Hematopoietic multipotent progenitor cell treated with erythropoietin and hydrocortisone succinate and interleukin-3 and kit ligand, for 15 days (in vitro differentiated cells): ENCODE measurements around the gene PAWR.
"Not testable (repeated sequence)": the region's sequence is repeated elsewhere in the genome, so short reads cannot be mapped to it uniquely, and the experiment has no call there.

Experiments
- DNase-seq: peaks from one replicate; pipeline ENCODE4 v3.0.0-alpha.2; 2015; ENCODE audit warnings: low spot score

Gene PAWR

DNA sequence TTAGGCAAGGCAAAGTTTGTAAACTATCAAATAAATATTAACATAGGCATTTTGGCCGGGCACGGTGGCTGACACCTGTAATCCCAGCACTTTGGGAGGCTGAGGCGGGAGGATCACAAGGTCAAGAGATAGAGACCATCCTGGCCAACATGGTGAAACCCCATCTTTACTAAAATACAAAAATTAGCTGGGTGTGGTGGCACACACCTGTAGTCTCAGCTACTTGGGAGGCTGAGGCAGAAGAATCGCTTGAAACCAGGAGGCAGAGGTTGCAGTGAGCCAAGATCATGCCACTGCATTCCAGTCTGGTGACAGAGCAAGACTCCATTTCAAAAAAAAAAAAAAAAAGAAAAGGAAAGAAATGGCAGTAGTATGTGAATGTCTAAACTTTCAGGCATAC lies 43.9 kb downstream of the PAWR start:
- not testable (repeated sequence) for DNase-seq

GRCh38 chr12:79645235-79645630 lies 45.5 kb downstream of the PAWR start:
- no peak for DNase-seq

- DNase-seq = no peak
Observed at GRCh38 chr12:79644274-79645234, 46.2 kb downstream of the PAWR start.

DNA sequence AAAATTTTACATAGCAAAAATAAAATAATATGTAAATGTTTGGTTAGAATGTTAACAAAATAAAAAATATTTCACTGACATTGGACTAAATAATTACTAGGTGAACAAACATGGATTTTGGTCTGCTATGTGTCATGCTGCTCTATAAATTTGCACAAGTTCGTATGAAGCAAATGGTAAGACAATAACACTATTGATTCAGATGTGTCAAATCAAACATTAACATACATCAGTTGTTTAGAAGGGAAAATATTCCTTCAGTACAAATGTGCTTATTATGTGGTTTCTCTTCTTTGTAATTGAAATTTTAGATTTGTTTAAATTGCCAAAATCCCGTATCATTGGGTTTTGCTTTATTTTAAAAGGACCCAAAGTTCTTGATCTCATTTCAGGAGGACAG lies 46.9 kb downstream of the PAWR start:
- no peak for DNase-seq

GRCh38 chr12:79638490-79638889 lies 52.3 kb downstream of the PAWR start:
- no peak for DNase-seq

GRCh38 chr12:79637093-79637492 lies 53.7 kb downstream of the PAWR start:
- no peak for DNase-seq

- DNase-seq = no peak
Observed at GRCh38 chr12:79635676-79636075, 55.1 kb downstream of the PAWR start.

- no peak for DNase-seq
Observed at GRCh38 chr12:79634957-79635471, 55.8 kb downstream of the PAWR start.

- no peak for DNase-seq
Observed at GRCh38 chr12:79629561-79629960, 61.2 kb downstream of the PAWR start.

- not testable (repeated sequence) for DNase-seq
Observed at GRCh38 chr12:79626735-79627134, 64.0 kb downstream of the PAWR start.

DNA sequence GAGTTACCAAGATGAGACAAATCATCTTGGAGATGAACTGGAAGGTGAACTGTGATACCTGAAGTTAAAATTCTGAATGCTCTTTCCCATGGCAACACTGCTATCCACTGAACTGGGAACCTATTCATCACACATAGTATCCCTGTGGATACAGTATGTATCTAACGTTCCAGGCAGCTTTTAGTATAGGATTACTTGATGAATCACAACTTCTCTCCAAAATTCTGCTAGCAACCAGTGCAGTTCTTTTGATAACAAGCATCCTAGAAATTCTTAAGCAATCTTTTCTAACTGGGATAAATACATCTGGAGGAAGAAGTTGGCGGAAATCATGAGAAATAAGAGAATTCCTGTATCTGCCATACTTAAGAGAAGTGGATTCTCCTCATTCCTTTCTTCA lies 66.4 kb downstream of the PAWR start:
- no peak for DNase-seq

DNA sequence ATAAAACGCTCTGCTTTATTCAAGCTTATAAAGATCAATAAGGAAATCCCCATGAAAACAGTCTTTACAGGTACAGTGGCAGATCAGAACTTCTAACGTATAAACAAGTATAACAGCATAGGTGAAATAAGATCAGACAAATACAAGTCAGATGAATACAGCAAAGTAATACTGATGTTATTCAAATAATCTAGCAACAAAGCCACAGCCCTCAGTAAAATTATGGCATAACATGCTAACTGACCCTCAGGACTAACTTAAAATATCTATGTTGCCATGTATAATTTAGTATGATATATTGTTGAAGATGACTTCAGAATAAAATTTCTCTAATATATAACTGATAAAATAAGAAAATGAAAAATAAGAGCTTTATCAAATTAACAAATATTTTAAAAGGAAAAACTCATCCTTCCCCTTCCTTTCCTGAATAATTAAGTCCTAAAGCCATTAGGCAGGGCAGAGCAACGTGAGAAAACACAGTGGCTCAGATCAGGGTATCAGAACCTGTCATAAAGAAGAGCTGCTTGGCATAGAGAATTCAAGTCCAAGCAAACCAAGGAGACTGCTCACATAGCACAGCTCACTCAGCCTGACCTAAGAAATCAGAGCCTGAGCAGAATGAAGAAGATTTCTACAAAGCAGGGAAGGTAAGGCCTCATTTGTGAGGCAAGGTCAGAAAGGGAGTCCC lies 70.7 kb downstream of the PAWR start:
- no peak for DNase-seq

GRCh38 chr12:79618848-79619404 lies 71.8 kb downstream of the PAWR start:
- no peak for DNase-seq

DNA sequence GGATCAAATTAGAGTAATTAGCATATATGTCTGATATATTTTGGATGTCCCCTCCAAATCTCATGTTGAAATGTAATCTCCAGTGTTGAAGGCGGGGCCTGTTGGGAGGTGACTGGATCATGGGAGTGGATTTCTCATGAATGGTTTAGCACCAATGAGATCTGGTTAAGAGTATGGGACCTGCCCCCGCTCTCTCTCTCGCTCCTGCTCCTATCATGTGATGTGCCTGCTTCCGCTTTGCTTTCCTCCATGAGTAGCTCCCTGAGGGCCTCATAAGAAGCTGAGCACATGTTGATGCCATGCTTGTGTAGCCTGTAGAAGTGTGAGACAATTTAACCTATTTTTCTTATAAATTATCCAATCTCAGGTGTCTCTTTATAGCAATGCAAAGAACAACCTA lies 73.1 kb downstream of the PAWR start:
- DNase-seq = no peak

- no peak for DNase-seq
Observed at GRCh38 chr12:79615596-79616560, 74.9 kb downstream of the PAWR start.

DNA sequence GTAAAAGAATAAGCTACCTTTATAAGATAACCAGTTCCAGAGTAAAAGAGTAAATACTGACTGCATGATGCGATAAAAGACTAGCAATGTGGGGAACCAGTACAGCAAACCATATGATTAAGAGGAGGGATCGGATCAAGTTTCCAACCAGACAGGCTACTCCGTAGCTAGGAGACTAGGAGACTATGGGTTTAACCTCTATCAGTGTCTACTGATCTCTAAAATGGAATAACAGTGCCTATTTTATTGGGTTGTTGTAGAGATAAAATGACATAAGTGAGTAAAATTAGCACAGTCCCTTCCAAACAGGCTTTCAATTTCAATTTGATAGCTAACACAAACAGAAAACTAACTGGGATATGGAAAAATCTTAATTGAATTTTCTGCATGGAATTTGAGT lies 76.0 kb downstream of the PAWR start:
- no peak for DNase-seq

- no peak for DNase-seq
Observed at GRCh38 chr12:79601908-79602307, 88.9 kb downstream of the PAWR start.

DNA sequence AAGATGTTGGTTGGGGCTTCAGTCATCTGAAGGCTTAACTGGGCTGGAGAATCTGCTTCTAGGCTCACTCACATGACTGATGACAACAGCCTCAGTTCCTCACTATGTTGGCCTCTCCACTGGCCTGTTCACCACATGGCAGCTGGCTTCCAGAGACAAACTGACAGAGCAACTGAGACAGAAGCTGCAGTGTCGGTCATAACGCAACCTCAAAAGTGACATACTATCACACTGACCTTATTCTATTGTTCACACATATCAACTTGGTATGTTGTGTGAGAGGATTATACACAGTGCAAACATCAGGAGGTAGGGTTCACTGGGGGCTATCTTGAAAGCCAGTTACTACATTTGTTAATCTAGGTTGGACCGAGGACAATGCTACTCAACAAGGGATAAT lies 92.9 kb downstream of the PAWR start:
- no peak for DNase-seq

DNA sequence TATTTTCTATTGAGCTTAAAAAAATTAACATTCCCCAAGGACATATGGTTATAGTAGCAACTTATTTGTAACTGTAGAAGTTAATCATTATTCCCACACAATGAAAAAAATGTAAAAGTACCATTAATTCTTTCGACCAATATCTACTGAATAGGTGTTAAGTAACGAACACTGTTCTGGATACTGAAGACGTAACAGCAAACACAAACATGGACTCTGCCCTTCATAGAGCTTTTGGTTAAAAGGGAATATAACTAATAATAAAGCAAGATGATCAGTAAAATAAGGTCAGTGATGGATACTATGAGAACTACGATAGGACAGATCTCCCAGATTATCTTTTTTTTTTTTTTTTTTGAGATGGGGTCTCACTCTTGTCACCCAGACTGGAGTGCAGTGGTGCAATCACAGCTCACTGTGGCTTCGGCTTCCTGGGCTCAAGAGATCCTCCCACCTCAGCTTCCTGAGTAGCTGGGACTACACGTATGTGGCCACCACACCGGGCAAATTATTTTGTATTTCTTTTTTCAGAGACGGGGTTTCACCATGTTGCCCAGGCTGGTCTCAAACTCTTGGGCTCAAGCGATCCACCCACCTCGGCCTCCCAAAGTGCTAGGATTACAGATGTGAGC lies 93.9 kb downstream of the PAWR start:
- no peak for DNase-seq

GRCh38 chr12:79595273-79595672 lies 95.5 kb downstream of the PAWR start:
- DNase-seq = no peak

GRCh38 chr12:79592865-79593264 lies 97.9 kb downstream of the PAWR start:
- DNase-seq = no peak
